DMS114 treated with DMSO at 0.1 percent for 48 hours (cell line): Measurements from ENCODE around the gene MALT1.
"Not testable (repeated sequence)": the region's sequence is repeated elsewhere in the genome, so short reads cannot be mapped to it uniquely, and the experiment has no call there.

Experiments
- DNase-seq: peaks from one replicate; lab custom pipeline; 2025; ENCODE audit not compliant: unreplicated experiment; lab: John Stamatoyannopoulos, UW

Gene MALT1

GRCh38 chr18:58671111-58671631 is at the start of gene MALT1:
Gene MALT1, plus strand, starts transcription at chr18:58671465. Its CDS starts 179 bp downstream, at chr18:58671644.
- peak; percentile 52 for DNase-seq

- DNase-seq: no peak
Measured at GRCh38 chr18:58624011-58624410, 47.3 kb upstream of the MALT1 start.

GRCh38 chr18:58625839-58626238 is 45.4 kb upstream of the MALT1 start:
- no peak for DNase-seq

- DNase-seq: no peak
Measured at GRCh38 chr18:58630071-58630470, 41.2 kb upstream of the MALT1 start.

- DNase-seq: no peak
Measured at GRCh38 chr18:58631301-58631700, 40.0 kb upstream of the MALT1 start.

- DNase-seq: no peak
Measured at GRCh38 chr18:58632552-58632951, 38.7 kb upstream of the MALT1 start.

GRCh38 chr18:58633874-58634273 is 37.4 kb upstream of the MALT1 start:
- DNase-seq: no peak

- no peak for DNase-seq
Measured at GRCh38 chr18:58635891-58636290, 35.4 kb upstream of the MALT1 start.

GRCh38 chr18:58637197-58637596 is 34.1 kb upstream of the MALT1 start:
- no peak for DNase-seq

- no peak for DNase-seq
Measured at GRCh38 chr18:58637946-58638345, 33.3 kb upstream of the MALT1 start.

- DNase-seq: no peak
Measured at GRCh38 chr18:58638441-58638840, 32.8 kb upstream of the MALT1 start.

- DNase-seq: no peak
Measured at GRCh38 chr18:58639237-58639636, 32.0 kb upstream of the MALT1 start.

GRCh38 chr18:58639751-58640427 is 31.4 kb upstream of the MALT1 start:
- DNase-seq: no peak

GRCh38 chr18:58640428-58640805 is 30.8 kb upstream of the MALT1 start:
- no peak for DNase-seq

- DNase-seq: no peak
Measured at GRCh38 chr18:58640891-58641610, 30.2 kb upstream of the MALT1 start.

- DNase-seq: not testable (repeated sequence)
Measured at GRCh38 chr18:58643557-58643956, 27.7 kb upstream of the MALT1 start.

- no peak for DNase-seq
Measured at GRCh38 chr18:58645398-58645797, 25.9 kb upstream of the MALT1 start.

- DNase-seq: no peak
Measured at GRCh38 chr18:58646334-58646862, 24.9 kb upstream of the MALT1 start.

GRCh38 chr18:58649966-58650816 is 21.1 kb upstream of the MALT1 start:
- DNase-seq: no peak

- DNase-seq: not testable (repeated sequence)
Measured at GRCh38 chr18:58650830-58651229, 20.4 kb upstream of the MALT1 start.

- not testable (repeated sequence) for DNase-seq
Measured at GRCh38 chr18:58653144-58653722, 18.0 kb upstream of the MALT1 start.
